ENCODE data around the gene PSME2.

The PSME2 gene, protein sequence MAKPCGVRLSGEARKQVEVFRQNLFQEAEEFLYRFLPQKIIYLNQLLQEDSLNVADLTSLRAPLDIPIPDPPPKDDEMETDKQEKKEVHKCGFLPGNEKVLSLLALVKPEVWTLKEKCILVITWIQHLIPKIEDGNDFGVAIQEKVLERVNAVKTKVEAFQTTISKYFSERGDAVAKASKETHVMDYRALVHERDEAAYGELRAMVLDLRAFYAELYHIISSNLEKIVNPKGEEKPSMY

DNA sequence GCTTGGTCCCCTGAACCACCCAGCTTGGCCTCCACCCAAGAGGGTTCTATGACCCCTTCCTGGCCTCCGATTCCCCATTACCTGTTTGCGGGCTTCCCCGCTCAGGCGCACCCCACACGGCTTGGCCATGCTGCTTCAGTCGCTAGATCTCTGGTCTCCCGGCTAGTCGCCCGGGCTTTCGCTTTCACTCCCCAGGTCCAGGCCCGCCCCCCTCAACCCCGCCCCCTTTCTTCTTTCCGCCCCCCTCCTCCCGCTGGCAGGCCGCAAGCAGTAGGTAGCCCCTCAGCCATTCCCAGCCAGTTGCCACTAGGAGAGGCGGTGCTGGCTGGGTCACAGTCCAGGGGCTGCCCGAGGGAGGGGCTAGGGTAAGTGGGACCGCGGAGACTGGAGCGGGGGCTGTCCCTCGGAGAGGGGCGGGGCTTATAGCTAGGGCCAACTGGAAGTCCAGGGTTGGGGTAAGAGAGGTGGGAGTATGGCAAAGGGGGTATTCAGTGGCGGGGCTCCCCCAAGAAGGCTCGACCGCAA lies at the start of gene PSME2:
Gene PSME2, minus strand, starts transcription at position 158 of the 525 bp plus-strand sequence. Its CDS starts 29 bp downstream, at position 129.
- peak; percentile 77 for DNase-seq

DNA sequence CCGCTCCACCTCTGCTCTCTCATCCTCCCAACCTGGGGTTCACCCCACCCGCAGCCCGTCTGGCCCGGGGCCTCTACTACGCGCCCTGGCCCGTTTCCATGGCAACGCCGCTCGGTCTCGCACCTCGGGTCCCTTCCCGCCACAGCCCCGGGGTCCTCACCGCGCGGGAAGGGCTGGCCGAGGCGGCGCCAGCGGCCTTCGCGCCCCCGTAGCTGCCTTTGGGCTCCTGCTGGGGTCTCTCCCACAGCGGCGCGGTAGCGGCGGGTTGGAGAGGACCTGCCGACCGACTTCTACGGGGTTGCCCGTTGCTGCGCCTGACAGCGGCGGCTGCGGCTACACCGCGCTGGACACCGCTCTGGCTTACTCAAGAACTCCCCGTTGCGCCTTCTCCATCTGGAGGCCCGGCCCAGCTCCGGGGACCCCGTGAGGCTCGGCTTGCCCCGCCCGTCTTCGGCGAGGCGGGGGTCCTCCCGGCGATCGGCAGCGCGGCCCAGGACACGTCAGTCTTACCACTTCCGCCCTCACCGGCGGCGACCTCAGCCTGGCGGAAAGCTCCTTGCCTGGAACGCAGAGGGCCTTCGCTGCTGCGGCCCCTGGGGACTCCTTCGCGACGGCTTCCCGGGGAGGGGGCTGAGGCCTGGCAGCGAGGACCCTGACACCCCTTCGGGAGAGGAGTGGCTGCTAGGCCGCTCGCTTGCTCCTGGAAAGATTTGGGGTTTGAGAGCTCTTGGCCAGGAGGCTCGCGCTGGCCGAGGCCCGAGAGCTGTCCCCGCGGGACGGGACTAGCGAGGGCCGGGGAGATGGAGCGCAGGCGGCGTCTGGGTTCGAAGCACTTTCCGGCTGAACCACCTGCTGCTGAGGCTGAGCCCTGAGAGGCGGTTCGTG lies 49.0 kb upstream of the PSME2 start, which contains the start of gene TM9SF1:
Gene TM9SF1, minus strand, starts transcription at position 256 of the 885 bp plus-strand sequence. CDS start 422 bp downstream, outside the sequence.
- DNase-seq: peak; percentile 86

DNA sequence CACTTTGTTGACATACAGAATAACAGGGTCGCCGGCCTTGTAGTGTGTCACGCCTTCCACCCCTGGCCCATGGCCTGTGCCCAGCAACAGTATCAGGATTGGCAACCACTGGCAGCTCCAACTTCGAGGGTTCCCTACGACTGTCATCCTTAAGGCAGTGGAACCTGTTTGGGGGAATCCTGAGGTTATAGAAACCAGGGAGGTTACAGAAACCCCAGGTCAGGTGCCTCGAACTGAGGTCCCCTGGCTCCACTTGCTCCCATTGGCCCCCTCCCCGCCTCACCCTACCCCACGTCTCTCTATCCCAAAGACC lies 48.4 kb upstream of the PSME2 start:
- no peak for DNase-seq

DNA sequence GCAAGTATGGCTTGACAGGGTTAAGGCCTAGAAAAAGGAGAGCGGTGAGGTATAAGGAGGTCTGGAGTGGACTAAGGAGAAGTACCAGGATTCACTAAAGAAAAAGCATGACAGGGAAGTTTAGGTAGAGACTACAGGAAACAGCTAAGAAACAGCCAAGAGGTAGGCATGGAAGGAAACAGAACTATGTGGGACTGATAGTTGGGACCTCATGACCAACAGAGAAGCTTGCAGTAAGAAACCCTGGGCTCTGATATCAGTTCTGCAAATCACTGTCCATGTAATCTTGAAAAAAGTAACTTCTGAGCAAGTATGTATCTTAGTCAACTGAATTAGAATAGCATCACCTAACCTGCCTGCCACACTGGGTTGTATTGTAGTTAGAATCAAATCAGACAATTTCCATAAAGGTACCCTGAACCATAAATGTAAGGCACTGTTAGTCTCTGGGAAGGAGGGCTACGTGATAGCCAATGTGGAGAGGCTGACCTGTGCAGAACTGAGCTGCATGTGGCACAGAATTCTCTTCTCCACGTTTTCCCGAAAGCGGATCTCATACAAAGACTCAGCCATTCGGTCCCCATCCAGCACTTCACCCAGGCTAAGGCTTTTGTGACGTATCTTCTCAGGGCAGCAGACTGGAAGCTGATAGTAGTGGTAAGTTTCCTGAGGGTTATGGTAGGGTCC lies 47.9 kb upstream of the PSME2 start:
- DNase-seq: no peak

DNA sequence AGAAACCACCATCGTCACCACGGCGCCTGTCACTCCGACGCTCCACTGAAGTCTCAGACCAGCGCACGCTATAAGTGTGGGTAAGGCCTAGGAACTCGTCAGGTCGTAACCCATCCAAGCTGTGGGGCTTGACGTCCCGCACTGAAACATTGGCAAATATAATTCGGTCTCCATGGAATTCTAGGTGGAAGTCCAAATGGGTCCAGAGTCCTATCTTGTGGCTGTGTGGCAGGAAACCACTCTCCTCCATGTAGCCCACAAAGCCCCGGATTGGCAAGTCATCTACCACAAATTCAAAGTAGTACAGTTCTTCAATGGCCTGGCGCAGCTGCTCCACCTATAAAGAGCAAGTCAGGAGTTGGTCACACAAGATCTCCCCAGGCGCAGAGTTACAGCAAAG lies 46.5 kb upstream of the PSME2 start:
- no peak for DNase-seq

DNA sequence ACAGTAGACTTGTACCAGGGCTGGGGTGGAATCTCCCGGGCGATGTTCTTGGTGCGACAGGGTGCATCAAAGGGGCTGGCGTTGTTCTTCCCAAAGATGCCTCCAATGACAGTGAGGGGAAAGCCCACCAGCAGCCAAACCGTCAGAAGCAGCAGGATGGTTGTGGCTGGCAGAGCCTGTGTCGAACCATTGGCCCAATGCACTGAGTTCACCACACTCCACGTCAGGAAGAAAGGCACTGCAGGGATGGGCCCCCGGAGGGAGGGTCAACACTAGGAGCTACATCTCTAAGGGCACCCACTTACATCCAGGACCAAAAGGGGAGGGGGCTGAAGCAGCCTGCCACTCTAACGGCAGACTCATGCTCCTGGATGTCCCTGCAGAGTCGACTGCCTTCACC lies 44.0 kb upstream of the PSME2 start:
- no peak for DNase-seq

DNA sequence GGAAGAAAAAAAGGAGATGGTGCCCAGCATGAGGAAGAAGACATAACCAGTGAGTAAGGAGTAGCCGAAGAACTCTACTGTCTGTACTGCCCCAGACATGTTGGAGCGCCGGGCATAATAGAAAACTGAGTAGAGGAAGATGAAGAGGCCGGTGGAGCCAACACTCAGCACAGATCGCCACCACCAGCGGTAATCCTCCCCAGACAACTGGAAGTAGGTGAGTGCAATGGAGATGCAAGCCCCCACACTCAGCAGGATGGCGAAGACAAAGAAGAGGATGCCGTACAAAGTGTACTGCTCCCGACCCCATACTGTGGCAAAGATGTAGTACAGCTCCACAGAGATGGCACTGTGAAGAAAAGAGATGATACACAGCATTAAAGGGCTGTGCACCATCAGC lies 43.0 kb upstream of the PSME2 start:
- DNase-seq: no peak

DNA sequence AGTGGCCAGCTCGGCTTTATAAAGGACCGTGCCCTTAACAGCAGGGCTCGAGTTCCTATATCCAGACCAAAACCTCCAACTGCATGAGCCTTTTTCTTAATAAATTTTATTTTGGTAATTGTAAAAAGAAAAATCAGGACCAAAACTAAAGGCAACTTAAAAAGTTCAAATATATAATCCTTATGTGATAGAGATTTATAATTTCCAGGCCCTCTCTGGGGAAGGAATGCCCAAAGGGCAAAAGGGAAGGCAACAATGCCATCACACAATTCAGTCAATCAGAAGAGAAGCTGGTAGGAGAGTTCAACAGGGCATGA lies 42.6 kb upstream of the PSME2 start:
- no peak for DNase-seq

DNA sequence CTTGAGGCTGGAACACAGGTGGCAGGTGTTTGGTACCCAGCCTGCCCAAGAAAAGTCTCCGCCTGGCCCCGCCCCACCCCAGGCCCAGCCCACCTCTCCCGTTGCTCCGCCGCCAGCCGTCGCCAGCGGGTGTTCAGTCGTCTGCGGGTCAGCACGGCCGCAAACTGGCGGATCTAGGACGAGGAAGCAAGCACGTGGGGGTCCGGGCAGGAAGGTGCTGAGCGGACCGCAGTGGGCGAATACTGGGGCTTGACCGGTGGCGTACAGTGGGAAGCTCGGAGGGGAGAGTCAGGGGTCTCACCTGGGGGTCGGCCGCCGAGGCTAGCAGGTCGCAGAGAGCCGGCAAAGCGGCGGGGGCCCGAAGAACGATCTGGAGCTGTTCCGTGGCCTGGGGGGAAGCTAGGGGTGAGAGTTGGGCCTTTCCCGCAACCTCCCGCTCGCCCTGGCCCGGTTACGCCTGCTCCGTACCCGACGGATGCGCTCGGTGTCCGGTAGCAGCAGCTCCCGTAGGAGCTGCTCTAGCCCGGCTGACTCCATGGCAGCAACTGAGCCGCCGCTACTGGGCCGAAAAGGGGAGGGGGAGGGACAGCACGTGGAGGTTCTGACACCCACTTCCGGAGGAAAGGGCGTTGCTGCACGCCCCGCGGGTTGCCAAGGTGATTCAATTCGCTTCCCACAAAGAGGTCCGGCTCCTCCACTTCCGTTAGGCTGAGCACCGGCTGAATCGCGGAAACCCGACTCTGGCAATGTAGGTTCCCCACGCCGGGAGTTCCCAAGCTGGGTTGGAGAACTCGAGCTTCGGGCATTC lies 42.0 kb upstream of the PSME2 start, which contains the start of gene IPO4:
Gene IPO4, minus strand, starts transcription at position 566 of the 808 bp plus-strand sequence. Its CDS starts 29 bp downstream, at position 537.
- DNase-seq: peak; percentile 95

DNA sequence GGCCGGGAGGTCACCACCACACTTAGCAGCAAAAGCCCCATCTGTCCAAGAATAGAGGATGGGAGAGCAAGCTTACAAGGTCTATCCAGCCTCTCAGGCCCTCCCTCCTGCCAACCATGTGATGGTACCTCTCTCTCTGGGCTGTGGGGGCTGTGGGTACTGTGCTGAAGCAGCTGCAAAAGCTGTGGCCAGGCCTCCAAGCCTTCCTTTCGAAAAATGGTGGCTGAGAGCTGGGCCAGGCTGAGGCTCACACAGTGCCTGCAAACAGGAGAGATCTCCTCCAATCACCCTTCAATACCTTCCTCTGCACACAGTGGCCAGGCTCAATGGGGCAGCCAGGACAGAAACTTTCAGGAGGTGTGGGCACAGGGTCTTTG lies 41.1 kb upstream of the PSME2 start:
- DNase-seq: no peak

DNA sequence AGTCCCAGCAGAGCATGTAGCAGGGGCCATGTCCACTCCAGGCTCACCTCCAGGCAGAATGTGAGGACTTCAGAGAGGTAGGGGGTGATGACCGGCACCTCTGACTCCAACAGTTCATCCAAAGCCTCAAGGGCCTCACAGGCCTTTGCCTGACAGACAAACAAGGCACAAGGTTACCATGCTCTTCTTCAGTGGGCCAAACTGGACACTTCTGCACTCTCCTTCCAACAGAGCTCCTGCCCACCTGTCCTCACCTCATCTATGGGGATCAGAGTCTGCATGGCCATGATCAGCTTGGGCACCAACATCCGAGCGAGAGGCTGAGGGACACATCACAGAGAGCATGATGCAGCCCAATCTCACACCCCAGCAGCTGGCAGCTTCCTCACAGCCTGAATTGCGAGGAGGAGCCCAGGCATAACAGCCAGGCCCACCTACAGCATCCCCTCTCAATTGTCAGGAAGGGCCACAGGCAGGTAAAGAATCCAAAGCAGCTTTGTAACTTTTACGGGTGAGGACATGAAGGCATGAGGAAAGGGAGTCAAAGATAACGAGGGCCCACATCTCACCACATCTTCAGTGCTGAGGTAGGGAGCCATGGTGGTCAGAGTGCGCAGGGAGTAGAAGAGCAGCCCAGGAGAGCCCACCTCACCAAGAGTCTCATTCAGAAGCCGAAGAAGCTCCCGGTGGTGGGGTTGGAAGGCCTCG lies 40.6 kb upstream of the PSME2 start:
- DNase-seq: no peak

DNA sequence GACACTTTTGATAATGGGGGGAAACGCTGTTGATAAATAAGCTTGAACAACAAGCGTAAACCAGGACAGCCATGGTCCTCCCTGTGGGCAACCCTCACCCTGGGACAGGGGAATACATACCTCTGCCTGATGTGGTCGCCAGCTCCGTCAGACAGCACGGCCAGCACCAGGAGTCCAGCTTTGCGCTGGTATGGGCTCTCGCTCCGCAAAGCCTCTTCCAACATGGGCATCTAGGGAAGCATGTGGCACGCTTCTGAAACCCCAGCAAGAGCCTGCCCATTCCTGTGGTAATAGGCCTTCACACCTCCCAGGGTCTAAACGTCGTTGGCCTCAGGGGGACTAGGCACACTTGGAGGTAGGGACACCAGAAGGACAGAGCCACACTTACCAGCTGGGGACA lies 39.3 kb upstream of the PSME2 start:
- no peak for DNase-seq

DNA sequence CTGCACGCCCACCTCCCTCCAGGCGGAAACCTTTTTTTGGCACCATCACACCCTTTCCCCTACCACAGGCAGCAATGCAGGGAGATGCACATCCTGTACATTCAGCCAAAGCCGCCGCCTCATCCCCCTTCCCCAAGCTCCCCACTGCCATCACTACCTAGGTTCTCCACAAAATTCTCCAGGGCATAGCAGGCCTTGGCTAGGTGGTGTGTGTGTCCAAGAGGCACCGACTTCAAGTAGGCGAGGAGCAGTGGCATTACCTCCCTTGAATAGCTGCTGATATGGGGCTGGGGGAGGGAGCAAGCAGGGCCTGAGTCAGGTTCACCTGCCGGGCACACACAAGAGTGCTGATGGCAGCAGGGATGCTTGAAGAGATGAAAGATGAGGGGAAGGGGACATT lies 38.6 kb upstream of the PSME2 start:
- no peak for DNase-seq

DNA sequence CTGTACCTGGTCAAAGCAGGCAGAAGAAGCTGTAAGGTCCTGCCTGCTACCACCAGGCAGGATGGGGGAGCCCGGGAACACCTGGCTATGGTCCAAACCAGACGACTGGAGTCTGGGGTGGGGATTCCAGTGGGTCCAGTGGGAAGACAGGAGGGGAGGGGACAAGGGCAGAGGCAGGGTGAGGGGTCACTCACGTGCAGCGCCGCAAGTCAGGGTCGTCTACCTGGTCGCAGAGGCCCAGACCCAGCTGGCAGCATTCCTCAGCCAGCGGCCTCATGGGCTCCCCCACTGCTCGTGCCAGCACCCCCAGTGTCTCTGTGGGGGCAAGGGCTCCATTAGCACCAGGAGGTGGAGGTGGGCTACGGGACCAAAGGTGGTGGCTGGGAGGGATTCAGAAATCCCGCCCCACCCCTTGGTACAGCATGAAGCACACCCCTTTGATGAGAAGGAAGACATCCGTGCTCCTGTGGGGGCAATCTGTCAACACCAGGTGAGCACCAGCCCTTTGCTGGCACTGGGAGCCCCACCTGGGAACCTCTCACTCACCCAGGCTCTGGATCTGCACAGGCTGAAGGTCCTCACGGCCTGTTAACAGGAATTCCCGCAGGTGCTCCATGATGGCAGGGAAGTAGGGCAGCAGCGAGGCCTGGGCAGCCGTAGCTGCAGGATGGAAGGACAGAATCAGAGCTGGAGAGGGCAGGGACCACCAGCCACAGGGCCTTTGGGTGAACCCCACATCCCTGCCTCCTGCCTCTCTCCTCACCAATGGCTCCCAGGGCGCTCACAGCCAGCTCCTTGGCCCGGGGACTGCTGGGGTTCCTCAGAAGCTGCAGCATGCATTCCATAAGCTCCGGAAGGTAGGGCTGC lies 37.9 kb upstream of the PSME2 start:
- no peak for DNase-seq

DNA sequence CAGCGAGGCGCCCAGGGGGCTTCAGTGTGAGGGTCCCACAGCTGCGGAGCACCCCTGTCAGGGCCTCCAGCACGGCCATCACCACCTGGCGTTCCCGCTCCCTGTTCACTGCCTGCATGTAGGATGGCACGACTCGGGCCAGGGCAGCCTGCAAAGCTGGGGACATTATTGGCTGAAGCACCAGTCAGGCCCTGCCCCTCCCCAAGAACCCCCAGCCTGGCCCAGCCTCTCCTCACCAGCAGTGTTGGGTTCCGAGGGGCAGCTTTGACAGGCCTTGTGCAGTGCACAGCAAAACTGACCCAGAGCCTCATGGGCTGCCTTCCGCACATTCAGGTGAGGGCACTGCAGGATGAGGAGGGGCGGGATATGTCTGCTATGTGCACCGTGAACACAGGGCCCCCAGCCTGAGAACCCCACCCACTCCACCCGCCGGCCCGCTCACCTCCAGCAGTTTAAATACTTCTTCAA lies 36.6 kb upstream of the PSME2 start:
- no peak for DNase-seq

DNA sequence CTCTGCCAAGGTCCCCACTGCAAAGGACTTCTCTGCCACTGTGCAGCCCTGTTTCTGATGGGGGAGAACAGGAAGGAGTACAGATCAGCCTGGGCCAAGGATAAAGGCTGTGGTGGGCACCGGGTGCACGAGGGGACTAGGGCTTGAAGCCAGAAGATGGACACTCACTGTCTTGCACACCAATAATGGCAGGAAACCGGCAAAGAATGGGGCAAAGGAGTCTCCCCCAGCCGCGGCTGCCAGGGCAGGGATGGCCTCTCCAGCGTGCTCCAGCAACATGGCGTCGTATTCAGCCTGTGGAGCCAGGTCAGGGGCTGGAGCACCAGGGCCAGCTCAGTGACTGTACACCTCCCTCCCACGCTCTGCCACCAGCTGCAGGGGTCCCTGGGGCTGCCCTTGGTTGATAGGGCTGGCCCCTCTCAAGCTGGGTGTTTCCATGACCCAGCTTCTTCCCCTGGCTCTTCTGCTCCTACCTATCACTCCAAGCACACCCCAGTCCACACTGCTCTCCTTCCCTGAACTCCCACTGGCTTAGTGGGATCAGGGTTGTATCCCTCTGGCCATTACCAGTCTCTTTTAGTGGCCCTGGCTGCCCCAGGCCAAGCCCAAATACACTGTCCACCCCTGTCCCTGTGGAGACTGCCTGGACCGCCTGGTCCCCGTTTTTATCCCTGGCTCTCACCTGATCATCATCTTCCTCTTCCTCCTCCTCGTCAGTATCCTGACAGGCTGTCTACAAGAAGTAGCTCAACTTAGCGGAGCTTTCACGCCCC lies 35.9 kb upstream of the PSME2 start:
- DNase-seq: no peak

DNA sequence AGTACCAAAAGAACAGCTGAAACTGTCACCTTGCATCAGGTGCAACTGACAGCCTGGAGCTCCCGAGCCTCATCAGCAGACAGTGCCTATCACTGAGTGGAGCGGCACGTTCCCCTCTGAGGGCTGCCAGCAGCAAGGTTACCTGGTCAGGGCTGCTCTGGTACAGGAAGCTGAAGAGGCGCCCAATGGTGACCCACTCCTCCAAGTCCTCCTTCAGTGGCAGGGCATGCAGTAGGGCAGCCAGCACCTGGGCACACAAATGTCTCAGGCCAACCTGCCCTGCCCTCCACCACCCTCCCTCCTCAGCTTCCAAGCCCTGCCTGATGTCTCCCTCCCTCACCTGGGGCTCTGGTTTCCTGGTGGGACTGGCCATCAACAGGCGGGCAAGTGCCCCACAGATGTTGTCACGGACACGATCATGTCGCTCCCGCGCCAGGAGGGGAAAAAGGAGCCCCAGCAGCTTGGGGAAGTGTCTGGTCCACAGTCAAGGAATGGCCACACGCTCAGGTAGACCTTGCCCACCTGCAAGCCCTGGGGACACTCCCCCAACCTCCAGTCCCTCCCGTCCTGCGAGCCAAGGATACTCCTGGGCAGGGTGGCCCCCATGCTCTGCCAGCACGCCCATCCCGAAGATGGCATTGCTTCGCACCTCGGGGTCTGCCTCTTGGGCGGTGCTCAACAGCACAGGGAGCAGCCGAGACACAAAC lies 35.1 kb upstream of the PSME2 start:
- DNase-seq: no peak

DNA sequence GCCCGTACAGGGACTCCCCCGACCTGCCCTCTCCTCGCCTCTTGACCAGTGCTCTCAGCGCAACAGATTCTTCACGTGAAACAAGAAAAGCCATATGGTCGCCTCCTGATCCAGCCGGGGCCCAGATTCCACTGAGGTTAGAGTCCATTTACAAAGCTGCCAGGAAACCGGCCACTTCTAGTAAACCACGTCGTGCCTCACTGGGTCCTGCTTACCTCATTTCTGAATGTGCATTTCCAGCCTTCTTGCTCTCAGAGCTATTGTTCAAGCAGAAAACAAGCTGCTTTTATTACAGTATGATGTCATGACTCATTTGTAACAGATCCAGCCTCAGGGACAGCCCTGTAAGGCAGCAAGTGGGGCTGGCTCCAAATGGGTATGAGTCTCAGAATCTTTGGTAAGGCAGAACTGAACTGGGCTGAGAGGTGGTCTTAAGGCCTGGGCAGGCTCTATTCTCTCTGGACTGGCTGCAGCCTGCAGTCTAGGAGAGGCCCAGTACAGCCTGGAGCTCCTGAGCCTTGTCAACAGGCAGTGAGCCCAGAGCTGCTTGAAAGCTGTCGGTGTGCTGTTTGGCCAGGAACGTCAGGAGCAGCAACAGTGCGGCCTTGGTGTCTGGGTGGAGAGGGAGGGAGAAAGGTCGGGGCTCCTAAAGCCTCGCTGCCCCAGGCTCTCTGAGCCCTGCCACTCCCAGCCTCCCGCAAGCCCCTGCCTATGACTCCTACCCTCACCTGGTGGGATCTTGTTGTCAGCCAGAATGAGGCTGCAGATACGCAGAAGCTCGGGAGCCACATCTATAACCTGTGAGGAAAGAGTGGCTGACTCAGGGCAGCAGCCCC lies 33.8 kb upstream of the PSME2 start:
- DNase-seq: no peak
